ENCODE data around the gene PPFIBP2. TPM values are rescaled to one million over a fixed set of nuclear protein-coding genes. Genes with fewer than 3 reads are reported as not detected.

Gene PPFIBP2
- total and polyA plus RNA-seq, 10 of the 15 experiments (the other 5 are each of a cell fraction or from before 2014, with no cell fraction given), result 17.3 to 56.3 (median 39.2) TPM

GRCh38 chr11:7564803-7565202 lies 51.0 kb downstream of the PPFIBP2 start:
- ChIA-PET RAD21 (ENCODE audit: unreplicated experiment) (interaction anchor here (1.5 kb wide), 1 partner anchor 44 kb away, joined by 3 read pairs; no protein-coding TSS in a partner anchor), CTCF (interaction anchor here (1.2 kb wide), 2 partner anchors 16 to 102 kb away, joined by 3 to 4 read pairs; no protein-coding TSS in a partner anchor), POLR2A (no interaction called here), SMC1A (ENCODE audit: uncharacterized antibody, unreplicated experiment) (interaction anchor here (0.9 to 1.5 kb wide), 2 partner anchors 43 to 52 kb away, joined by 3 read pairs; no protein-coding TSS in a partner anchor)
- Histone ChIP-seq H2AFZ (ENCODE audit: control insufficient read depth, low read depth, low read length) (no peak overlapping the region), H3K27me3 (replicated peaks in 1 of 2; ENCODE audit: control insufficient read depth in 2 of 2, insufficient read depth in 2 of 2, low read length in 1 of 2) (no peaks in the 10 kb centered on the region), H3K27ac (ENCODE audit: control insufficient read depth, insufficient read depth) (no peak overlapping the region), H3K4me2 (ENCODE audit: control insufficient read depth, insufficient read depth) (no peak overlapping the region), H3K9me3 (replicated peaks; ENCODE audit: control insufficient read depth, insufficient read depth, low read length) (no peaks in the 10 kb centered on the region; the same call in 2 of the 3 replicates), H3K9ac (ENCODE audit: control insufficient read depth, insufficient read depth, low read length) (no peak overlapping the region), H3K4me3 (no peak overlapping the region), H3K4me1 (ENCODE audit: control insufficient read depth, insufficient read depth, low read length) (peaks cover 4% of the 10 kb centered on the region; the same call in 1 of the 2 replicates), H3K79me2 (ENCODE audit: control insufficient read depth, insufficient read depth, low read length) (peaks cover 23% of the 10 kb centered on the region), H3K36me3 (ENCODE audit: control insufficient read depth in 2 of 2, insufficient read depth in 2 of 2, low read length in 1 of 2) (peaks cover 14 to 28% of the 10 kb centered on the region in 2 experiments), H4K20me1 (ENCODE audit: control insufficient read depth, insufficient read depth) (no peaks in the 10 kb centered on the region; the same call in 1 of the 2 replicates)
- in situ Hi-C loops (cut with MboI) (no loop called here), intact Hi-C loops (cut with micrococcal nuclease; ENCODE audit: unreplicated experiment) (no loop called here)
- ATAC-seq (no peak), FAIRE-seq (no peak), DNase-seq (ENCODE audit: low read depth, low spot score) (no peak)
- BruUV-seq (replicated peaks), result no TSS peak
- TF ChIP-seq PAX8 (IDR thresholded peaks at IDR 0.05), result no peak
- TF ChIP-seq BRCA1 (IDR thresholded peaks at IDR 0.05; ENCODE audit: low read depth, low read length), result no peak
- no peak for TF ChIP-seq ASH2L (IDR thresholded peaks at IDR 0.05; ENCODE audit: borderline replicate concordance, low read depth)
- no peak for TF ChIP-seq BMI1 (IDR thresholded peaks at IDR 0.05; ENCODE audit: borderline replicate concordance)
- TF ChIP-seq MYB (IDR thresholded peaks at IDR 0.05; ENCODE audit: borderline replicate concordance, low read depth, low read length), result no peak
- TF ChIP-seq HDGF (IDR thresholded peaks at IDR 0.05), result no peak
- no peak for TF ChIP-seq STAT1 (conservative IDR thresholded peaks at IDR 0.05)
- no peak for TF ChIP-seq SUPT20H (IDR thresholded peaks at IDR 0.05; ENCODE audit: borderline replicate concordance, control insufficient read depth, low read depth, low read length)
- no peak for TF ChIP-seq KDM1A (IDR thresholded peaks at IDR 0.05; ENCODE audit: borderline replicate concordance)
- no peak for TF ChIP-seq CHD4 (IDR thresholded peaks at IDR 0.05)
- no peak for TF ChIP-seq RUNX3 (IDR thresholded peaks at IDR 0.05; ENCODE audit: low read length)
- no peak for TF ChIP-seq ZZZ3 (IDR thresholded peaks at IDR 0.05; ENCODE audit: control insufficient read depth, insufficient read length, low read depth)
- TF ChIP-seq CREB1 (IDR thresholded peaks at IDR 0.05; ENCODE audit: low read depth), result no peak
- no peak for TF ChIP-seq RELA (IDR thresholded peaks at IDR 0.05; ENCODE audit: borderline replicate concordance, partially characterized antibody)
- TF ChIP-seq CHD2 (IDR thresholded peaks at IDR 0.05; ENCODE audit: borderline replicate concordance, low read depth, low read length), result no peak
- no peak for TF ChIP-seq ZNF592 (IDR thresholded peaks at IDR 0.05)
- TF ChIP-seq ATF2 (IDR thresholded peaks at IDR 0.05; ENCODE audit: low read length), result no peak
- TF ChIP-seq ZNF207 (IDR thresholded peaks at IDR 0.05; ENCODE audit: borderline replicate concordance), result no peak
- 12% methylated on average over 2 of the region's 2 CpGs for WGBS (ENCODE audit: insufficient coverage, insufficient replicate concordance, low lambda C conversion rate, missing lambda C conversion rate)

All from GM12878 (cell line).